ENCODE measurements around the gene CRAMP1.
"Not testable (repeated sequence)": the region's sequence is repeated elsewhere in the genome, so short reads cannot be mapped to it uniquely, and the experiment has no call there.

CRAMP1 gene, protein sequence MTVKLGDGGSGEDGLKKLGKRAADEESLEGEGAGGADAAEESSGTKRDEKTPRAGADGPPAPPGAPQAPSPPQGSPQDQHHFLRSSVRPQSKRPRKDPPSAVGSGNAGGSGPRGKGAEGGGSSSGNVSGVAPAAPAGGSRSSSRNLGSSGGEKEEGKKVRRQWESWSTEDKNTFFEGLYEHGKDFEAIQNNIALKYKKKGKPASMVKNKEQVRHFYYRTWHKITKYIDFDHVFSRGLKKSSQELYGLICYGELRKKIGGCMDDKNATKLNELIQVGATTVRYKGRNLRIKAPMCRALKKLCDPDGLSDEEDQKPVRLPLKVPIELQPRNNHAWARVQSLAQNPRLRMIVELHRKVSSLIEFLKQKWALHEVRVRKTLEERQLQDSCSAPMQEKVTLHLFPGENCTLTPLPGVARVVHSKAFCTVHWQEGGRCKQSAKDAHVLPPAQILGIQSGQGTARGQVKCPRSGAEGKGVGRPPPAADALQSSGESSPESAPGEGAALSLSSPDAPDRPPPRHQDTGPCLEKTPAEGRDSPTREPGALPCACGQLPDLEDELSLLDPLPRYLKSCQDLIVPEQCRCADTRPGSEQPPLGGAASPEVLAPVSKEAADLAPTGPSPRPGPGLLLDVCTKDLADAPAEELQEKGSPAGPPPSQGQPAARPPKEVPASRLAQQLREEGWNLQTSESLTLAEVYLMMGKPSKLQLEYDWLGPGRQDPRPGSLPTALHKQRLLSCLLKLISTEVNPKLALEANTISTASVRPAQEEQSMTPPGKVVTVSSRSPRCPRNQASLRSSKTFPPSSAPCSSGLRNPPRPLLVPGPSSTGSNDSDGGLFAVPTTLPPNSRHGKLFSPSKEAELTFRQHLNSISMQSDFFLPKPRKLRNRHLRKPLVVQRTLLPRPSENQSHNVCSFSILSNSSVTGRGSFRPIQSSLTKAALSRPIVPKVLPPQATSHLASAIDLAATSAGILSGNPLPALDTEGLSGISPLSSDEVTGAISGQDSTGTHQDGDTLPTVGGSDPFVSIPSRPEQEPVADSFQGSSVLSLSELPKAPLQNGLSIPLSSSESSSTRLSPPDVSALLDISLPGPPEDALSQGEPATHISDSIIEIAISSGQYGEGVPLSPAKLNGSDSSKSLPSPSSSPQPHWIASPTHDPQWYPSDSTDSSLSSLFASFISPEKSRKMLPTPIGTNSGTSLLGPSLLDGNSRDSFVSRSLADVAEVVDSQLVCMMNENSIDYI (N-terminal part only)

DNA sequence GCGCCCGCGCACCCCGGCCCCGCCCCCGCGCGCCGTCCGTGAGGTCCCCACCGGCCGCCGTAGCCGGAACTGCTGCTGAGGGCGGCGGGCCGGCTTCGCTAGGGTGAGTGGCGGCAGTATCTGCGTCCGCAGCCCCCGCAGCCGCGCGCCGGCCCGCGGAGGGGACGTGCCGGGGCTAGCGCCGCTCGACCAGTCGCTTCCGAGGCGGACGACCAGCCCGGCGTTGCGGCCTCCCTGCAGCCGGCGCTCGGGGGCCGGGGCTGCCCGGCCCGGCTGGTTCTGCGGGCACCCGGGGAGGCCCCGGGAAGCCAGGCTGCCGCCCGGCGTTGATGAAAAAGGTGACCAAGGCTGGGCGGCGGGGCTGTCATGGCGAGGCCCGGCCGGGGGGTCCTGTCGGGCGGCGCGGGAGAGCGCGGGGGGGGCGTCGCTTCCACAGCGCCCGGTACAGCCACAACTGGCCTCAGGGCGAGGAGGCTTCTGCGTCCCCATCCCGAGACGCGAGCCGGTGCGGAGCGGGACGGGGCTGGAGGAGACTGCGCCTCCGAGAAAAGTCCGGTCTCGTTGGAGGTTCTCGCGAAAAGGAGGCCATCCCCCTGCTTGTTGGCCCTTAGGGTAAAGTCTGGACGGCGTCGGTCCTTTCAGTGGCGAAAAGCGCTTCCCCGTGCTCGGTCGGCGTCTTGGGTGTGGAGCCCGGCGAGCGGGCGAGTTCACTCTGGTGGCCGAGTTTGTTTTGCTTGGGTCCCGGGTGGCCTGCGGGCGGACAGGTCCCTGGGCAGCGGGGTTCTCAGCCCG is at the start of gene CRAMP1:
Gene CRAMP1 (plus strand): TSS at position 41 of the 792 bp plus-strand sequence. CDS start 2,280 bp downstream, outside the sequence.
- DNase-seq (ENCODE audit: low read depth in 2 of 2, low spot score in 1 of 2): no peak

DNA sequence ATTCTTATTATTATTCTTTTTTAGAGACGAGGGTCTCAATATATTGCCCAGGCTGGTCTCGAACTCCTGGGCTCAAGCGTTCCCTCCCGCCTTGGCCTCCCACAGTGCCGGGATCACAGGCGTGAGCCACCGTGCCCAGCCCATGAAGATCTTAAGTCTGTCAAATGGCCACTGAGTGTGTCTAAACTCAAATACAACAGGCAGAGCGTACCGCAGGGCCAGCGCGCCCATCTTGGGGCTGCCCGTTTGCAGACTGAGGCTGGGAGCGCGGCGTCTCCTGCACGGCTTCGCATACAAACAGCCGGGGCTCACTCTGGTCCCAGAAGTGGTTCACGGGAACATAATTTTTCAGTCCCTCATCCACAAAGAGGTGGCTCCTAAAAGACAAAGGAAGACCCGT is 48.4 kb upstream of the CRAMP1 start:
- no peak for DNase-seq (ENCODE audit: low read depth in 2 of 2, low spot score in 1 of 2)

DNA sequence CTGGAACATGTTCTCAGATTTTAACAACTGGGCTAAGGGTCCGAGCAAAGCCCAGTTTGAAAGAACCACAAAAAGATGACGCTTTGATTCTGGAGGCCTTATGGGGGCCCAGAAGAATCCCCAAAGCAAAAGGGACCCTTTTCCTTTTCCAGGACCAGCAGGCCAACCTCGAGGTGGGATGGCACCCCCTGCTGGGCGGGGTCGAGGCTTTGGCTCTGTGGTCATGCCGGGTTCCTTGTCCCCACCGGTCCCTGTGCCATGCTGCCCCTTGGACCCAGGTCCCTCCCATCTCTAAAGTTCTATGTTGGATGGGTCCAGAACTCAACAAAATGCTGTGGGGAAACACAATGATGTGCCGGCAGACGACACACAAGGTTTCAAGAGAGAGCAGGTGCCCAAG is 47.8 kb upstream of the CRAMP1 start:
- no peak for DNase-seq (ENCODE audit: low read depth in 2 of 2, low spot score in 1 of 2)

DNA sequence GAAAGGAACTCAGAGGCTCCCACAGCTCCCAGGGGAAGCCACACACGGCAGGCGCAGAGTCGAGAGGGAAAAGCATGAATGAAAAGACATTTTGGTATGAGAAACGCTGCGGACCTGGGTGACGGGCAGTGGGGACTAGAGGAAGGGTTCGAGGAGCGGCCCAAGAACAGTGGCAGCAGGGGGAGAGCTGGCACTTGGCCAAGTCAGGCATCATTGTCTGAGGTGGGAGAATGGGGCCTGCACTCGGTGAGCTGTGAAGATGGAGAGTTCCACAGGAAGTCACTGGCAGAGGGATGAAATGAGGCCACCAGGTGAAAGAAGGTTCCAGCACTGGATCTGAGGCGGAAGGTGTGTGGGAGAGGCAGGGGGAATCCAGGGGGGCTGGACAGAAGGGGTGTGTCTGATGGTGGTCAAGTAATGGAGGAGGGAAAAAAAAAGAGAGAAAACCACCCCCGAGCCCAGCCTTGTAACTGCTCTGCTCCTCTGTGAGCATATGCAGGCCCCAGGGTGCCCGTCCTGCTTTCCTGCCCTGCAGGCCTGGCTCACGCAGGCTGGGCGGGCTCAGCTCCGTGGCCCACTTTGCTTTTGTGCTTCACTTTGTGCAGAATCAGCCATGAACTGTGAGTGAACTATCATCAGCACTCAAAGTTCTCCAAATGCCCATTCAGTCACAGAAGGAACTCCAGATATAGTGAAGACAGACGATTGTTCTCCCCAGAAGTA is 46.9 kb upstream of the CRAMP1 start:
- no peak for DNase-seq (ENCODE audit: low read depth in 2 of 2, low spot score in 1 of 2)

DNA sequence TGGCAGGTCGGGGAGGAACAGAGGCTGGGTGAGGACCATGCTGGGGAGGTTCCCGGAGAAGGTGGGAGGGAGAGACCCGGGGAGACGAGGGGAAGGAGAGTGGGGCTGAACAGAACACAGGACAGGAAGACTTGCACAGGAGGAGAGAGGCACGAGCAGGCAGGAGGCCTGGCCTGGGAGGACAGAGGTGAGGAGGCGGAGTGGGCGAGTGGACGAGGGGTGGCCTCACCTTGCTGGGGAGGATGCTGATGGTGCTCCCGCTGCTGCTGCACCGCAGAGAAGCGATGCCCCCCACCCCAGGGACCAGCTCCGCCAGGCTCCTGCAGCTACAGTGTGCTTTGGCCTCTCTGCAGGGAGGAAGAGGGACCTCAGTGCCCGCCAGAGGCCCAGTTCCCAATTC is 44.2 kb upstream of the CRAMP1 start:
- no peak for DNase-seq (ENCODE audit: low read depth in 2 of 2, low spot score in 1 of 2)

DNA sequence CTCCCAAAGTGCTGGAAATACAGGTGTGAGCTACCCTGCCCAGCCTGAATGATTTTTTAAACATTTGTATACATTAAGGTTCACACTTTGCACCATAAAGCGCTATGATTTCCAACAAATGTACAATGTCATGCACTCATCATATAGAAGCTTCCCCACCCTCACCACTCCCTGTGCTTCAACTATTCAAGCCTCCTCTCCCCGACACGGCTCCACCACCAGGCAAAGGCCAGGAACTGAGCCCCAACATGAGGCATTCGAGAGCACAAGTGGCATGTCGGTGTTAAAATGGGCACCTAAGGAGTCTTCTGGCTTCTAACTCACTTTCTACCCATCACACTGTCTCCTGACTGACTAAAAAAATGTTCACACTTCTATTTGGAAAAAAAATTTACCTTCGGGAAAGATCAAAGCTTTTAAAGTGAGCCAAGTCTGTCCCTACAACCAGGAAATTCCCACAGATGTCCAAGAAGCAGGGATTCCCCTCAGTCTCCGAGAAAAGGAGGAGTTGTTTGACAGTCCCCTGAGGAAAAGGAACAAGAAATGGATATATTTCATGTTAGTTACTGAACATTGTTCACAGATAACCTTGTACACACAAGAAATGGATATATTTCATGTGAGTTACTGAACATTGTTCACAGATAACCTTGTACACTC is 41.0 kb upstream of the CRAMP1 start:
- no peak for DNase-seq (ENCODE audit: low read depth in 2 of 2, low spot score in 1 of 2)

DNA sequence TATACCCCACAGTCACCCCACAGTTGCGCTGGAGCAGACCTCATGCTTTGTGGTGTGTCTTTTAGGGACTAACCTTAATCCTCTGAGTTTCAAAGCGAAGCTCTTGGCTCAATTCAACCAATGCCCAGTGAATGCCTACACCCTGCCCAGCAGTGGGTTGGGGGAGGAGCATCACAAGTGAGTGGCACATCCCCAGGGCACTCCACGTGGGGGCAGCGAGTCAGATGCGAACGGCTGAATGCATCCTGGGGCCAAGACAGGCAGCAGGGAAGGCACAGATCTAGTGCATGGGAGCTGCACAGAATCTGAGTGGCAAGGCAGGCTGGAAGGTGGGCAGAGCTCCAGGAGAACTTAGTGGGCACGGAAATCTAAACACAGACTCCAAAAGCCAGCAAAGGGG is 39.5 kb upstream of the CRAMP1 start:
- DNase-seq (ENCODE audit: low read depth in 2 of 2, low spot score in 1 of 2): no peak

DNA sequence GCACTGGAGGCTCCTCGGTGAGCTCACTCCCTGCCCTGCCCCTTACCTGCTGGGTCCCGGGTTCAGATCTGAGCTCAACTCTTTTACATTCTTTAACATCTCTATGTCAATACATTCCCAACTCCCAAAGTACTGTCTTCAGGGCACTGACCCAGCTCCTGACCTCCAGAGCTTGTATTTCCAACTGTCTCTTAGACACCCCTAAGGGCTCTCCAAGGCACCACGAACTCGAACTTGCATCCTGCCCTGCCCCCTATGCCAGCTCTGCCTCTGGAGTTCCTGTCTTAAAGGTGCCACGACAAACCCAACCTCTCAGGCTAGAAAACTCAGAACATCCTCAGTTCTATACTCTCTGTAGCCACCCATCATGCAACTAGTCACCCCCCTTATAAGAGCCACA is 38.9 kb upstream of the CRAMP1 start:
- no peak for DNase-seq (ENCODE audit: low read depth in 2 of 2, low spot score in 1 of 2)

DNA sequence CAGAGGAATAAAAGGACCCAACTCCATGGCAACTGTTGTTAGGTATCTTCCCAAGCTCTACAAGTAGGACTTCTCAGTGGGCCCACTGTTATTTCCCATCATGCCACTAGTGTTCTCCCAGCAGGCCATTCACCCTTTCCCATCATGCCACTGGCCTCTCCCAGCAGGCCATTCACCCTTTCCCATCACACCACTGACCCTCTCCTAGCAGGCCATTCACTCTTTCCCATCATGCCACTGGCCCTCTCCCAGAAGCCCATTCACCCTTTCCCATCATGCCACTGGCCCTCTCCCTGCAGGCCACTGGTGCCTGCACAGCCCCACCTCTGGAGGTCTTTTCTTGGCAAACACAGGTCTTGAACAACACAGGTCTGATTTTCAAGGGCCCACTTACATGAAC is 36.6 kb upstream of the CRAMP1 start:
- no peak for DNase-seq (ENCODE audit: low read depth in 2 of 2, low spot score in 1 of 2)

DNA sequence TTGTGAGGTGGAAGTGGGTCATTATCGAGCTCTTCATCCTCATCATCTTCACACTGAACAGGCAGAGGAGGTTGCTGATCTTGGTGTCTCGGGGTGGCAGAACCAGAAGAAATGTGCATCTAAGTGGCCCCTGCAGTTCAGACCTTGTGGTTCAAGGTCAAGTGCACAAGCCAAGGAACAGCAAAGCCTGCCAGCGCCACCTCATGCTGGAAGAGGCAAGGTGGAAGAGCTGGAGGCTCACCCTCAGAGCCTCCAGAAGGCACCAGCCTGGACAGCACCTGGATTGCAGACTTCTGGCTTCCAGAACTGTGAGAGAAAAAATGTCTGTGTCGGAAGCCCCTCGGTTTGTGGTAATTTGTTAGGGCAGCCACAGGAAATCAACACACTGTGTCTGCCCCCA is 32.9 kb upstream of the CRAMP1 start:
- DNase-seq (ENCODE audit: low read depth in 2 of 2, low spot score in 1 of 2): no peak

DNA sequence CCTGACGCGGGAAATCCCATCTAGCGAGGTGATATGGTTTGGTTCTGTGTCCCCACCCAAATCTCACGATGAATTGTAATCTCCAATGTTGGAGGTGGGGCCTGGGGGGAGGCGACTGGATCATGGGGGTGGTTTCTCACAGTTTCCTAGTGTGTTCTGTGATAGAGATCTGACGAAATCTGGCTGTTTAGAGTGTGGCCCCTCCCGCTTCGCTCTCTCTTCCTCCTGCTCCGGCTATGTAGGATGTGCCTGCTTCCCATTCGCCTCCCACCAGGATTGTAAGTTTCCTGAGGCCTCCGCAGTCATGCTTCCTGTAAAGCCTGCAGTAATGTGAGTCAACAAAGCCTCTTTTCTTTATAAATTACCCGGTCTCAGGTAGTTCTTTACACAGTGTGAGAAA is 31.9 kb upstream of the CRAMP1 start:
- no peak for DNase-seq (ENCODE audit: low read depth in 2 of 2, low spot score in 1 of 2)

DNA sequence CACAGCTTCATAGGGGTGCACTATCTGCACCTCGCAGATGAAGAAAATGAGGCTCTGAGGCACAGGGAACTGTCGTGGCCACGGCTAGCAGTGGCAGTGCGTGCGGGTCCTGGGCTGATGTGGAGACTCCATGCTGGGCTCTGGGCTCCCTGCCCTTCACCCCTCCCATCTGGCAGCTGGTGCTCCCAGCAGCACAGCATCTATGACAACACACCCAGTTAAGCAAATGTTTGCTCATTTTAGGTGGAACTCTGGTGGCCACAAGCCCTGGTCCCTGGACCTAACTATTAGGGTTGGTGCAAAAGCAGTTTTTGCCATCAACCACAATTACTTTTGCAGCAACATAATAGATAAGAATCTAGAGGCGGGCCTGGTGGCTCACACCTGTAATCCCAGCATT is 31.2 kb upstream of the CRAMP1 start:
- DNase-seq (ENCODE audit: low read depth in 2 of 2, low spot score in 1 of 2): no peak

DNA sequence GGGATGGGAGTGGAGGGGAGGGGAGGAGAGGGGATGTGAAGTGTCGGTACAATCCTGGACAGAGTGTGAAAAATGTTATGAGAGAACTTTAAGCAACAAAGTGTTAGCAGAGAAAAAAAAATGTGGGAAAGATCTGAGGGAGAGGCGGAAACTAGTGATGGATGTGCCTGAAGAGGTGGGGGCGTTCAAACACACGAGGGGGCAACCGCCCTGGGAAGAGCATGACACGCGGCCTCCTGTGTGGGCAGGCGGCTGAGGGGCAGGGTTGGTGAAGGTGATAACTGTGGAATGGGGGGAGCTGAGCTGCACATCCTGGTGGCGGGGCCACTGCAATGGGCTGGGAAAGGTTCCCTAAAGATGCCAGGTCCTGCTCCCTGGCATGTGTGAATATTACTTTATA is 30.4 kb upstream of the CRAMP1 start:
- DNase-seq (ENCODE audit: low read depth in 2 of 2, low spot score in 1 of 2): no peak

DNA sequence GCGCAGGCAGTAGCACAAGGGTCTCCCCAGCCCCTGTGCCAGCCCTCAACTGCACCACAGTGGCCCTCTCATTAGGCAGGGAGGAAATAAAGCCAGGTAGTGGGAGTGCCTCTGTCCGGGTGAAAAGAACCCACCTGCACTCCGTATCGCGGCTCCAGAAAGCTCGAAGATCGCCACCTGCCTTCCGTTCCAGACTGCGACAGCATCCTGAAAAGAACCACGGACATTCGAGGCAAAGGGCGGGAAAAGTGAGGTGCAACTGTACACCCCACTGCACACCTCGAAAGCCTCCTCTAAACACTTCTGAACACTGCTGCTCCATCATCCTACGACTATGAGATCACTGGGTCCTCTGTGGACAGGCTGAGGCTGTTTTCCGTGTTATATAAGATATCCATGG is 29.0 kb upstream of the CRAMP1 start:
- no peak for DNase-seq (ENCODE audit: low read depth in 2 of 2, low spot score in 1 of 2)

DNA sequence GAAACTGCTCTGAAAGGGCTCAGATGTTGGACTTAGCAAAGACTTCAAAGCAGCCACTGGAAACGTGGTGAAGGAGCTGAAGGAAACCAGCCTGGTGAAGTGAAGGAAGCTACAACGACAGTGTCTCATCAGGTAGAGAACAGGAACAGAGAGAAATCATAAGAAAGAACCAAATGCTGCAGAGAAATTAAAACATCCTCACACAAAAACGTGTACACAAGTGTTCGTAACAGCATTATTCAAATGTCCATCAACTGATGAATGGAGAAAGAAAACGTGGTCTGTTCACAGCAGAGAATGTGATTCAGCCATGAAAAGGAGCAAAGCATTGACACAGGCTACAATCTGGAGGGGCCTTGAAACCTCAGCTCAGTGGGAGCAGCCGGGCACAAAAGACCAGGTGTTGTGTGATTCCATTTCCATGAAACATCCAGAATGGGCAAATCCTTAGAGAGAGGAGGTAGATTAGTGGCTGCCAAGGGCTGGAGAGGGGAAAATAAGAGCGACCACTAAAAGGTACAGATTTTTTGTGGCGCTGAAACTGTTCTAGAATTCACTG is 27.2 kb upstream of the CRAMP1 start:
- no peak for DNase-seq (ENCODE audit: low read depth in 2 of 2, low spot score in 1 of 2)

DNA sequence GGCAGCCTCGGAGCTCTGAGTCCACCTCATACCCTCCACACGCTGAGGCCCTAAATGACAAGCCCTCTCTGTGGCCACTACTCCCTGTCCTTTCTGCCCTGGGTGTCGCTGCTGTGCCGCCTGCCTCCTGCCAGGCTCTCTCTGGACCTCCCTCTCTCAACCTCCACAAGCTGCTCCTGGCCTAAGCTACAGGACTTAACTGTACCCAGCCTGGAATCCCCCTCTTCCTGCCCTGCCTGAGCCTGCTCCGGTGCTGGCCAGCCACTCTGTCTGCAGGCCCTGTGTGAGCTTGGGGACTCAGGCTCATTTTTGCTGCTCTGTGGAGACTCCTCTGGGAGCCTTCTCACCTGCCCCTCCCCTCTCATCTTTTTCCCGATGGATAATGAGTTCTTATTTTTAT is 21.8 kb upstream of the CRAMP1 start:
- DNase-seq (ENCODE audit: low read depth in 2 of 2, low spot score in 1 of 2): no peak

DNA sequence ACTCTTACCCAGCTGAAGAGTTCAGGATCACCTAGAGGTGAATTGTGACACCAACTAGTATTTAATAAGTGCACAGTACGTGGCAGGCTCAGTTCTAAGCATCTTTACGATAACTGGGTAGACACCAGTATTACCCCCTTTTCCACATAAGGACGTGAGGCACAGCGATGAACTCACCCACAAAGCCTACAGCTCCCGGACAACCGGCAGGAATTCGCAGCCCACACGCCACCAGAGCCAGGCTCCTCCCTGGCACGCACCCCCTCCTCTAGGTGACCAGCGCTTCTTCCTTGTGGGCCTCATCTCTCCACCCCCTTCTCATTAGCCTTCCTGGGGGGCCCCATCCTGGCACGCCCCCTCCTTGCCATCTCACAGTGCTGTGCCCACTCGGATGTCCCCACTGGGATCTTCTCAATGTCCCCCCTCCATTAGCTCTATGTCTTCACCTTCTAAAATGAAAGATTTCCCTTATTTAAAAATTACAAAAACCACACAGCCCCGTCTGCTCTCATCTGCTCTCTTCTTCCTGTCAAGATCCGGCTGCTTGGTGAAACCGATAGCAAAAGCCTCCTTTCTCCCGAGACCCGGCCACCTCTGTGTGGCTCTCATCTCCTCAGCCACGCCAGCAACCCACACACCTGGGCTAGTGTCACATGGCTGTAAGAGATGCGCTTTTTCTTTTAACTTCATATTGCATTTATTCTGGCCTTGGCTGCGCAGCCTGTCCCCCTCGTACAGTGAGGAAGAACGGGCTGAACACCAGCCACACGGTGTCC is 21.0 kb upstream of the CRAMP1 start:
- no peak for DNase-seq (ENCODE audit: low read depth in 2 of 2, low spot score in 1 of 2)

DNA sequence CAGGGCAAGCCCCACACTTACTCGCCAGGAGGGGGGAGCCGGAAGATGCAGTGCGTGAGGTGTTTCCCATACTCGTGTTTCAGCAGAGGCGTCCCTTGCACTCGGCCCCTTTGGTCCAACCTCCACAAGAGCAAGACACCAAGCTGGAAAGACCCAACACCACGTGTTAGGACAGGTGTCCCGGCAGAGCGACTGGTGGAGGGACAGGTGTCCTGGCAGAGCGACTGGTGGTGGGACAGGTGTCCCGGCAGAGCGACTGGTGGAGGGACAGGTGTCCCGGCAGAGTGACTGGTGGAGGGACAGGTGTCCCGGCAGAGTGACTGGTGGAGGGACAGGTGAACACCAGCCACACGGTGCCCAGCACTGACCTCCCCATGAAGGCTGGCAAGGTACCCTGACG is 19.7 kb upstream of the CRAMP1 start:
- no peak for DNase-seq (ENCODE audit: low read depth in 2 of 2, low spot score in 1 of 2)

DNA sequence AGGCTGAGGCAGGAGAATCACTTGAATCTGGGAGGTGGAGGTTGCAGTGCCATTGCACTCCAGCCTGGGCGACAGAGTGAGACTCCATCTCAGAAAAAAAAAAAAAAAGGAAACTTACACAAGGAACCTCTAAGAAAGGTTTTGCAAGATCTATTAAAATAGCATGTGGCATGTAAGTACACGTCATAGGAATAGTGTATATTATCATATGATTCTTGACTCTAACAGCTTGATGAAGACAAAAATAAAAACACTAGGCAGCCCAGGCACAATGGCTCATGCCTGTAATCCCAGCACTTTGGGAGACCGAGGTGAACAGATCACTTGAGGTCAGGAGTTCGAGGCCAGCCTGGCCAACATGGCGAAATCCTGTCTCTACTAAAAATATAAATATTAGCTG is 16.6 kb upstream of the CRAMP1 start:
- DNase-seq (ENCODE audit: low read depth in 2 of 2, low spot score in 1 of 2): not testable (repeated sequence)
